OCI-LY7 (cell line): ENCODE results near the gene EML6.

Experiments used
- EZH2phosphoT487 ChIP-seq: fragments of 200-600 bp; sonication (generic); IDR thresholded peaks from 2 replicates; pipeline ENCODE4 v1.6.1; 2018; ENCODE audit warnings: low read depth, borderline replicate concordance, mild to moderate bottlenecking, mixed run types, antibody characterized with exemption, low read length, moderate library complexity, mixed read lengths
- TF ChIP-seq, protein P1 (sequence below): fragments of 200-600 bp; sonication (generic); conservative IDR thresholded peaks from 2 replicates; pipeline ENCODE4 v1.5.1; 2014; ENCODE audit warnings: mild to moderate bottlenecking, antibody characterized with exemption, low read length, moderate library complexity, mixed read lengths

DNA sequence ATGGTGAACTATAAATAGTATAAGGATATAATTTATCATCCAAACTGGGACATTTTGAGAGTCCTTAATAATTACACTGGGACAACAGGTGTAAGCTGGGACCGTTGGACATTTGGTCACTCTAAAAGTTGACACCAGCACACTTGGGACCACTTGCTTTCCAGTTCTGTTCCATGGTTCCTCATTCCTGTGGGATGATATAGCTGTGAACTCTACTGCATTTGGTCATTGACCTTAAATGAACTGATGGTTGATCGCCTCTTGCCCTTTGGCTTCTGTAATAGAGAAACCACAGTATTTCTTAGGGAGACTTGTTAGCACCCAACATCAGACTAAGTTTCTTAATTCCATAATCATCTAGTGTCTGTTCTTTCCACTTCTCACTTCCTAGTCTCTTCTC is 46.7 kb downstream of the EML6 start:
- TF ChIP-seq, protein P1, sequence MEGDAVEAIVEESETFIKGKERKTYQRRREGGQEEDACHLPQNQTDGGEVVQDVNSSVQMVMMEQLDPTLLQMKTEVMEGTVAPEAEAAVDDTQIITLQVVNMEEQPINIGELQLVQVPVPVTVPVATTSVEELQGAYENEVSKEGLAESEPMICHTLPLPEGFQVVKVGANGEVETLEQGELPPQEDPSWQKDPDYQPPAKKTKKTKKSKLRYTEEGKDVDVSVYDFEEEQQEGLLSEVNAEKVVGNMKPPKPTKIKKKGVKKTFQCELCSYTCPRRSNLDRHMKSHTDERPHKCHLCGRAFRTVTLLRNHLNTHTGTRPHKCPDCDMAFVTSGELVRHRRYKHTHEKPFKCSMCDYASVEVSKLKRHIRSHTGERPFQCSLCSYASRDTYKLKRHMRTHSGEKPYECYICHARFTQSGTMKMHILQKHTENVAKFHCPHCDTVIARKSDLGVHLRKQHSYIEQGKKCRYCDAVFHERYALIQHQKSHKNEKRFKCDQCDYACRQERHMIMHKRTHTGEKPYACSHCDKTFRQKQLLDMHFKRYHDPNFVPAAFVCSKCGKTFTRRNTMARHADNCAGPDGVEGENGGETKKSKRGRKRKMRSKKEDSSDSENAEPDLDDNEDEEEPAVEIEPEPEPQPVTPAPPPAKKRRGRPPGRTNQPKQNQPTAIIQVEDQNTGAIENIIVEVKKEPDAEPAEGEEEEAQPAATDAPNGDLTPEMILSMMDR = no peak
- no peak for TF ChIP-seq EZH2phosphoT487
